H9 (cell line): ENCODE data around the gene EVI2A. TPM values are rescaled to one million over a fixed set of nuclear protein-coding genes. Genes with fewer than 3 reads are reported as not detected.

Experiments
- DNase-seq: peaks from one replicate; pipeline ENCODE4 v3.0.0-alpha.2; 2017
- H2AFZ ChIP-seq: one replicate; pipeline ENCODE4 v1.6.1; 2013; ENCODE audit warnings: mild to moderate bottlenecking, low read length, control low read depth, moderate library complexity
- H2AK5ac ChIP-seq: 2 replicates; pipeline ENCODE4 v1.6.1; 2013; ENCODE audit warnings: low read length, control low read depth, mixed read lengths; ENCODE audit not compliant: insufficient read length
- H2BK120ac ChIP-seq: one replicate; pipeline ENCODE4 v1.6.1; 2013; ENCODE audit warnings: low read depth, mild to moderate bottlenecking, low read length, control low read depth, inconsistent platforms; ENCODE audit not compliant: poor library complexity, severe bottlenecking
- H2BK12ac ChIP-seq: 2 replicates; pipeline ENCODE4 v1.6.1; 2013; ENCODE audit warnings: low read length, control low read depth, mixed read lengths, low read depth; ENCODE audit not compliant: insufficient read length
- H2BK15ac ChIP-seq: 2 replicates; pipeline ENCODE4 v1.6.1; 2013; ENCODE audit warnings: low read depth, low read length, control low read depth
- H2BK20ac ChIP-seq: one replicate; pipeline ENCODE4 v1.6.1; 2013; ENCODE audit warnings: low read depth, mild to moderate bottlenecking, low read length, control low read depth, inconsistent platforms; ENCODE audit not compliant: poor library complexity, severe bottlenecking
- H2BK5ac ChIP-seq: 2 replicates; pipeline ENCODE4 v1.6.1; 2013; ENCODE audit warnings: low read length, control low read depth, mixed read lengths; ENCODE audit not compliant: insufficient read length
- H3K14ac ChIP-seq: 2 replicates; pipeline ENCODE4 v1.6.1; 2013; ENCODE audit warnings: low read length, control low read depth; ENCODE audit not compliant: insufficient read depth
- H3K18ac ChIP-seq: 2 replicates; pipeline ENCODE4 v1.6.1; 2013; ENCODE audit warnings: low read depth, mild to moderate bottlenecking, mixed read lengths, low read length, control low read depth; ENCODE audit not compliant: insufficient read length
- H3K23ac ChIP-seq: 2 replicates; pipeline ENCODE4 v1.6.1; 2013; ENCODE audit warnings: low read length, control low read depth, mixed read lengths, low read depth; ENCODE audit not compliant: insufficient read length
- H3K23me2 ChIP-seq: 2 replicates; pipeline ENCODE4 v1.6.1; 2013; ENCODE audit warnings: low read depth, mild to moderate bottlenecking, mixed read lengths, low read length, control low read depth; ENCODE audit not compliant: insufficient read length, poor library complexity, severe bottlenecking
- H3K27ac ChIP-seq: 2 replicates; pipeline ENCODE4 v1.5.1; 2013; ENCODE audit warnings: low read length, control low read depth, mixed read lengths, low read depth; ENCODE audit not compliant: insufficient read length
- H3K27me3 ChIP-seq: 2 replicates; pipeline ENCODE4 v1.6.1; 2013; ENCODE audit warnings: low read length, control low read depth, inconsistent platforms; ENCODE audit not compliant: insufficient read depth
- H3K4ac ChIP-seq: 2 replicates; pipeline ENCODE4 v1.6.1; 2013; ENCODE audit warnings: low read depth, mild to moderate bottlenecking, control low read depth, inconsistent platforms, low read length, moderate library complexity
- H3K4me1 ChIP-seq: 2 replicates; pipeline ENCODE4 v1.6.1; 2013; ENCODE audit warnings: low read length, control low read depth, inconsistent platforms; ENCODE audit not compliant: insufficient read depth
- H3K4me2 ChIP-seq: 2 replicates; pipeline ENCODE4 v1.6.1; 2013; ENCODE audit warnings: low read length, control low read depth, mixed read lengths; ENCODE audit not compliant: insufficient read length, insufficient read depth
- H3K56ac ChIP-seq: 2 replicates; pipeline ENCODE4 v1.6.1; 2013; ENCODE audit warnings: low read depth, mild to moderate bottlenecking, mixed read lengths, low read length, control low read depth; ENCODE audit not compliant: insufficient read length
- H3K79me1 ChIP-seq: 2 replicates; pipeline ENCODE4 v1.6.1; 2013; ENCODE audit warnings: low read depth, mild to moderate bottlenecking, moderate library complexity, low read length, control low read depth, inconsistent platforms; ENCODE audit not compliant: insufficient read depth, poor library complexity, severe bottlenecking
- H3K79me2 ChIP-seq: 2 replicates; pipeline ENCODE4 v1.6.1; 2013; ENCODE audit warnings: low read length, control low read depth, inconsistent platforms; ENCODE audit not compliant: insufficient read depth
- H3K9ac ChIP-seq: 2 replicates; pipeline ENCODE4 v1.6.1; 2013; ENCODE audit warnings: low read length, control low read depth, mixed read lengths; ENCODE audit not compliant: insufficient read length; ENCODE audit errors: extremely low read depth
- H3K9me3 ChIP-seq: one replicate; pipeline ENCODE4 v1.6.1; 2013; ENCODE audit warnings: low read depth, low read length, inconsistent platforms; ENCODE audit not compliant: control insufficient read depth
- H3T11ph ChIP-seq: one replicate; pipeline ENCODE4 v1.6.1; 2013; ENCODE audit warnings: mild to moderate bottlenecking, low read length, control low read depth, inconsistent platforms
- H4K20me1 ChIP-seq: one replicate; pipeline ENCODE4 v1.6.1; 2013; ENCODE audit not compliant: control insufficient read depth, insufficient read length, insufficient read depth
- H4K5ac ChIP-seq: 2 replicates; pipeline ENCODE4 v1.6.1; 2013; ENCODE audit warnings: low read depth, mild to moderate bottlenecking, mixed read lengths, low read length, control low read depth; ENCODE audit not compliant: insufficient read length
- H4K8ac ChIP-seq: replicated peaks from 2 replicates; pipeline ENCODE4 v1.6.1; 2013; ENCODE audit warnings: low read length, control low read depth, mixed read lengths, low read depth; ENCODE audit not compliant: insufficient read length
- H4K91ac ChIP-seq: 2 replicates; pipeline ENCODE4 v1.6.1; 2013; ENCODE audit warnings: low read depth, mild to moderate bottlenecking, moderate library complexity, mixed read lengths, low read length, control low read depth; ENCODE audit not compliant: insufficient read length
- H3K27ac Mint-ChIP-seq, 3 experiments: 2 replicates in 2 of 3; 3 replicates in 1 of 3; pipeline ENCODE4 v1.8.0; 2020 to 2021; ENCODE audit warnings: mixed read lengths in 3 of 3, mild to moderate bottlenecking in 1 of 3, moderate library complexity in 1 of 3
- H3K27me3 Mint-ChIP-seq: 2 replicates; pipeline ENCODE4 v1.8.0; 2021; ENCODE audit warnings: low read depth, mild to moderate bottlenecking, moderate library complexity, mixed read lengths
- H3K36me3 Mint-ChIP-seq, 3 experiments: 2 replicates in 2 of 3; 3 replicates in 1 of 3; pipeline ENCODE4 v1.8.0; 2020 to 2021; ENCODE audit warnings: low read depth in 3 of 3, mixed read lengths in 3 of 3; ENCODE audit not compliant: insufficient read depth in 1 of 3
- H3K4me1 Mint-ChIP-seq, 2 experiments: 2 replicates each; pipeline ENCODE4 v1.8.0; 2020; ENCODE audit warnings: mixed read lengths in 2 of 2
- H3K4me3 Mint-ChIP-seq, 2 experiments: 2 replicates in 1 of 2; 3 replicates in 1 of 2; pipeline ENCODE4 v1.8.0; 2020 to 2021; ENCODE audit warnings: mild to moderate bottlenecking in 2 of 2, mixed read lengths in 2 of 2, moderate library complexity in 1 of 2
- H3K9me3 Mint-ChIP-seq, 2 experiments: 2 replicates in 1 of 2; 3 replicates in 1 of 2; pipeline ENCODE4 v1.8.0; 2020; ENCODE audit warnings: mild to moderate bottlenecking in 2 of 2, mixed read lengths in 2 of 2, moderate library complexity in 1 of 2
- WGBS: extraction: QIAGEN DNeasy Blood & Tissue Kit; methylation state at CpG from one replicate; pipeline ENCODE4 v1.1.7; 2013; ENCODE audit warnings: missing lambda C conversion rate, low lambda C conversion rate, mixed read lengths; ENCODE audit not compliant: insufficient read length; ENCODE audit errors: extremely low coverage; 5-methylcytosine and 5-hydroxymethylcytosine counted together
- long read RNA-seq: library from polyadenylated mRNA; unstranded; transcript quantifications from one replicate; pipeline ENCODE4 v2.0.0, GENCODE V29; 2020
- total RNA-seq: library from RNA; stranded (reverse); gene quantifications from 2 replicates; pipeline ENCODE4 v1.2.1, GENCODE V29; 2021
- TF ChIP-seq, protein P1 (sequence below): fragments of 200-600 bp; sonication (generic); conservative IDR thresholded peaks from 3 replicates; pipeline ENCODE4 v1.8.0; 2021; ENCODE audit warnings: antibody characterized with exemption, mild to moderate bottlenecking

Gene EVI2A, protein sequence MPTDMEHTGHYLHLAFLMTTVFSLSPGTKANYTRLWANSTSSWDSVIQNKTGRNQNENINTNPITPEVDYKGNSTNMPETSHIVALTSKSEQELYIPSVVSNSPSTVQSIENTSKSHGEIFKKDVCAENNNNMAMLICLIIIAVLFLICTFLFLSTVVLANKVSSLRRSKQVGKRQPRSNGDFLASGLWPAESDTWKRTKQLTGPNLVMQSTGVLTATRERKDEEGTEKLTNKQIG
- total RNA-seq = not detected in 2 replicates
- long read RNA-seq = 0 reads

DNA sequence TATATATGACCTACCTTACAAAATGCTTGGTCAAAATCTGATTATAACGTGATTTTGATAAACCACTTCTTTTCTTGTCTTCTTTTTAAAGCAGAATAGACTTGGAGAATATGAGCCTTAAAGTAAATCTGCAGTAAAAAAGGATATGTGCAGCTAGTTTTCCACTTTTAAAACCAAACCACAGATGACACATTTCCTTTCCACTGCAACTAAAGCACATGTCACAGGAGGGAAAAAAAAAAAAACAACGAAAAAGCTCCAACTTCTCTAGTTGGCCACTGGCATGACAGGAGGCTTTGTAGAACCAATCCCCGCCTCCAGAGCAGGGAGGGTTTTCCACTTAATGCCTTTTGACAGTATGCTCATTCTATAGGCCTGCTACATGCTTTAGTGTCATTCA, at the start of gene EVI2A:
Gene EVI2A, minus strand, starts transcription at position 142 of the 400 bp plus-strand sequence. CDS start 2,609 bp downstream, outside the sequence.
- Histone ChIP-seq H2BK20ac (no peak within 1 kb of the TSS), H3K79me1 (no peaks in the 10 kb centered on the region), H2BK120ac (no peak within 1 kb of the TSS), H3K9ac (no peak within 1 kb of the TSS), H3T11ph (no peak within 1 kb of the TSS), H4K8ac (no peak within 1 kb of the TSS), H3K9me3 (no peaks in the 10 kb centered on the region), H3K4me2 (no peak within 1 kb of the TSS), H3K79me2 (no peaks in the 10 kb centered on the region), H3K4me1 (no peaks in the 10 kb centered on the region), H3K4ac (no peak within 1 kb of the TSS), H2AK5ac (no peak within 1 kb of the TSS), H4K91ac (no peak within 1 kb of the TSS), H3K18ac (no peak within 1 kb of the TSS), H3K56ac (no peak within 1 kb of the TSS), H3K23me2 (no peaks in the 10 kb centered on the region), H3K27me3 (no peaks in the 10 kb centered on the region), H2BK5ac (no peak within 1 kb of the TSS), H4K5ac (no peak within 1 kb of the TSS), H2BK12ac (no peak within 1 kb of the TSS), H4K20me1 (no peaks in the 10 kb centered on the region), H3K14ac (no peak within 1 kb of the TSS), H3K27ac (no peak within 1 kb of the TSS), H2AFZ (no peak within 1 kb of the TSS), H2BK15ac (no peak within 1 kb of the TSS), H3K23ac (no peak within 1 kb of the TSS)
- Mint-ChIP-seq H3K9me3 (no peaks in the 10 kb centered on the region), H3K4me3 (no peak within 1 kb of the TSS), H3K27me3 (no peaks in the 10 kb centered on the region), H3K27ac (no peak within 1 kb of the TSS), H3K4me1 (peaks cover 5 to 8% of the 10 kb centered on the region in 2 experiments), H3K36me3 (peaks cover 0 to 8% (median 0%) of the 10 kb centered on the region in 3 experiments; a peak in 2 of 7 replicates)
- no CpG with 5 or more reads among the region's 3 CpGs for WGBS
- TF ChIP-seq, protein P1, sequence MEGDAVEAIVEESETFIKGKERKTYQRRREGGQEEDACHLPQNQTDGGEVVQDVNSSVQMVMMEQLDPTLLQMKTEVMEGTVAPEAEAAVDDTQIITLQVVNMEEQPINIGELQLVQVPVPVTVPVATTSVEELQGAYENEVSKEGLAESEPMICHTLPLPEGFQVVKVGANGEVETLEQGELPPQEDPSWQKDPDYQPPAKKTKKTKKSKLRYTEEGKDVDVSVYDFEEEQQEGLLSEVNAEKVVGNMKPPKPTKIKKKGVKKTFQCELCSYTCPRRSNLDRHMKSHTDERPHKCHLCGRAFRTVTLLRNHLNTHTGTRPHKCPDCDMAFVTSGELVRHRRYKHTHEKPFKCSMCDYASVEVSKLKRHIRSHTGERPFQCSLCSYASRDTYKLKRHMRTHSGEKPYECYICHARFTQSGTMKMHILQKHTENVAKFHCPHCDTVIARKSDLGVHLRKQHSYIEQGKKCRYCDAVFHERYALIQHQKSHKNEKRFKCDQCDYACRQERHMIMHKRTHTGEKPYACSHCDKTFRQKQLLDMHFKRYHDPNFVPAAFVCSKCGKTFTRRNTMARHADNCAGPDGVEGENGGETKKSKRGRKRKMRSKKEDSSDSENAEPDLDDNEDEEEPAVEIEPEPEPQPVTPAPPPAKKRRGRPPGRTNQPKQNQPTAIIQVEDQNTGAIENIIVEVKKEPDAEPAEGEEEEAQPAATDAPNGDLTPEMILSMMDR = no peak
- no peak for DNase-seq
